Left kidney (tissue), 2 donors: Measurements from ENCODE around the gene PHF5A. TPM values are rescaled to one million over a fixed set of nuclear protein-coding genes. Genes with fewer than 3 reads are reported as not detected.
A peak's percentile ranks its signal among the peaks of the same experiment; 100 is the strongest.
"Not testable (repeated sequence)": the region's sequence is repeated elsewhere in the genome, so short reads cannot be mapped to it uniquely, and the experiment has no call there.

Experiments
- DNase-seq: peaks from one replicate; pipeline ENCODE4 v3.0.0-alpha.2; 2013
- polyA plus RNA-seq: library from polyadenylated mRNA; unstranded; fragments of 120-200 nt; gene quantifications from one replicate; pipeline ENCODE4 v1.2.1, GENCODE V29; 2013; ENCODE audit not compliant: insufficient read length

Gene PHF5A
- polyA plus RNA-seq, 1 donor, result 46.5 TPM

- DNase-seq, result no peak
Observed at GRCh38 chr22:41488596-41489385, 20.3 kb upstream of the PHF5A start.

GRCh38 chr22:41488076-41488475, 19.6 kb upstream of the PHF5A start:
- no peak for DNase-seq

GRCh38 chr22:41487037-41487935, 18.8 kb upstream of the PHF5A start:
- DNase-seq, result no peak

- no peak for DNase-seq
Observed at GRCh38 chr22:41485033-41485432, 16.5 kb upstream of the PHF5A start.

GRCh38 chr22:41482319-41482935, 13.9 kb upstream of the PHF5A start:
- DNase-seq, result no peak

- DNase-seq, result no peak
Observed at GRCh38 chr22:41481925-41482318, 13.4 kb upstream of the PHF5A start.

- DNase-seq, result no peak
Observed at GRCh38 chr22:41481131-41481830, 12.8 kb upstream of the PHF5A start.

- DNase-seq, result no peak
Observed at GRCh38 chr22:41480397-41480735, 11.9 kb upstream of the PHF5A start.

- no peak for DNase-seq
Observed at GRCh38 chr22:41479671-41480396, 11.3 kb upstream of the PHF5A start.

GRCh38 chr22:41478891-41479521, 10.5 kb upstream of the PHF5A start:
- no peak for DNase-seq

GRCh38 chr22:41478473-41478872, 10.0 kb upstream of the PHF5A start:
- DNase-seq, result no peak

- no peak for DNase-seq
Observed at GRCh38 chr22:41474872-41475451, 6.5 kb upstream of the PHF5A start.

- DNase-seq, result no peak
Observed at GRCh38 chr22:41471568-41471967, 3.1 kb upstream of the PHF5A start.

- DNase-seq, result no peak
Observed at GRCh38 chr22:41470886-41471285, 2.4 kb upstream of the PHF5A start.

- peak; percentile 15 for DNase-seq
Observed at GRCh38 chr22:41469218-41469851, 843 bp upstream of the PHF5A start.

- DNase-seq, result no peak
Observed at GRCh38 chr22:41461901-41462300, 6.6 kb downstream of the PHF5A start.

GRCh38 chr22:41460071-41460470, 8.4 kb downstream of the PHF5A start:
- DNase-seq, result not testable (repeated sequence)

GRCh38 chr22:41459431-41459830, 9.1 kb downstream of the PHF5A start:
- no peak for DNase-seq

GRCh38 chr22:41458161-41458728, 10.2 kb downstream of the PHF5A start:
- no peak for DNase-seq
